Measurements from ENCODE around the gene HEMK1. TPM values are rescaled to one million over a fixed set of nuclear protein-coding genes. Genes with fewer than 3 reads are reported as not detected.
A peak's percentile ranks its signal among the peaks of the same experiment; 100 is the strongest.

HEMK1 gene
- total RNA-seq, 1 experiment from 2014 or later = 22.2 TPM

GRCh38 chr3:50534681-50535330, 34.5 kb upstream of the HEMK1 start:
- peak; percentile 16 for DNase-seq
- CTCF ChIA-PET = no interaction called here
- intact Hi-C loops (cut with micrococcal nuclease) = no loop called here

GRCh38 chr3:50536471-50537180, 32.7 kb upstream of the HEMK1 start:
- ChIA-PET CTCF (no interaction called here), POLR2A (ENCODE audit: unreplicated experiment) (no interaction called here)
- H3K4me3 ChIP-seq (ENCODE audit: low read length) = no peak overlapping the region
- H3K4me1 ChIP-seq (ENCODE audit: insufficient read depth, low read length) = no peaks in the 10 kb centered on the region
- DNase-seq (no peak), ATAC-seq (no peak)
- no peaks in the 10 kb centered on the region for H3K9me3 ChIP-seq (ENCODE audit: low read length)
- intact Hi-C loops (cut with micrococcal nuclease) = no loop called here
- H2AFZ ChIP-seq (ENCODE audit: low read length) = no peak overlapping the region
- TF ChIP-seq EZH2phosphoT487 (IDR thresholded peaks at IDR 0.05; ENCODE audit: borderline replicate concordance, low read length) (no peak), CTCF (conservative IDR thresholded peaks at IDR 0.05; ENCODE audit: low read depth, low read length) (no peak), EZH2 (IDR thresholded peaks at IDR 0.05; ENCODE audit: low read length, unreplicated experiment) (no peak)
- H3K9me2 ChIP-seq (replicated peaks; ENCODE audit: low read length) = no peaks in the 10 kb centered on the region
- H4K20me1 ChIP-seq (ENCODE audit: low read length) = no peaks in the 10 kb centered on the region
- no peak overlapping the region for H3K27ac ChIP-seq (ENCODE audit: low read length)
- H3K36me3 ChIP-seq (ENCODE audit: low read depth, low read length) = no peaks in the 10 kb centered on the region
- no TSS peak for BruUV-seq (replicated peaks)
- H3K27me3 ChIP-seq (ENCODE audit: low read length) = peaks cover 31% of the 10 kb centered on the region
- no peaks in the 10 kb centered on the region for H3F3A ChIP-seq (ENCODE audit: low read length, unreplicated experiment)
- no peak overlapping the region for H3K9ac ChIP-seq (ENCODE audit: low read length)
- no peaks in the 10 kb centered on the region for H3K79me2 ChIP-seq (ENCODE audit: low read length)
- no peak overlapping the region for H3K4me2 ChIP-seq (ENCODE audit: low read length)

More at GRCh38 chr3:50534681-50535330, 34.5 kb upstream of the HEMK1 start:
- no peaks in the 10 kb centered on the region for H3F3A ChIP-seq (ENCODE audit: low read length, unreplicated experiment)
- no peaks in the 10 kb centered on the region for H3K4me1 ChIP-seq (ENCODE audit: insufficient read depth, low read length)
- no peak overlapping the region for H3K4me2 ChIP-seq (ENCODE audit: low read length)
- POLR2A ChIA-PET (ENCODE audit: unreplicated experiment) = no interaction called here
- peaks cover 34% of the 10 kb centered on the region for H3K27me3 ChIP-seq (ENCODE audit: low read length)
- H3K27ac ChIP-seq (ENCODE audit: low read length) = no peak overlapping the region
- H3K79me2 ChIP-seq (ENCODE audit: low read length) = no peaks in the 10 kb centered on the region
- TF ChIP-seq EZH2 (IDR thresholded peaks at IDR 0.05; ENCODE audit: low read length, unreplicated experiment) (no peak), EZH2phosphoT487 (IDR thresholded peaks at IDR 0.05; ENCODE audit: borderline replicate concordance, low read length) (no peak), CTCF (conservative IDR thresholded peaks at IDR 0.05; ENCODE audit: low read depth, low read length) (no peak)
- no peaks in the 10 kb centered on the region for H3K36me3 ChIP-seq (ENCODE audit: low read depth, low read length)
- H3K4me3 ChIP-seq (ENCODE audit: low read length) = no peak overlapping the region
- no peak overlapping the region for H2AFZ ChIP-seq (ENCODE audit: low read length)
- peak; percentile 15; the same call in 1 of the 2 replicates for ATAC-seq
- no peak overlapping the region for H3K9ac ChIP-seq (ENCODE audit: low read length)
- no peaks in the 10 kb centered on the region for H3K9me3 ChIP-seq (ENCODE audit: low read length)
- no peaks in the 10 kb centered on the region for H4K20me1 ChIP-seq (ENCODE audit: low read length)
- H3K9me2 ChIP-seq (replicated peaks; ENCODE audit: low read length) = no peaks in the 10 kb centered on the region
- BruUV-seq (replicated peaks) = no TSS peak
